A673 (cell line): ENCODE data around the gene BNC2.

Source experiments
- EZH2 ChIP-seq: fragments of 200-600 bp; sonication (generic); IDR thresholded peaks from 2 replicates; pipeline ENCODE4 v1.6.1; 2017; ENCODE audit warnings: borderline replicate concordance, low read depth, mild to moderate bottlenecking, mixed read lengths, antibody characterized with exemption, low read length; ENCODE audit not compliant: poor library complexity, severe bottlenecking
- TF ChIP-seq, protein P1 (sequence below): fragments of 300-800, 200-600 bp; sonication (generic); conservative IDR thresholded peaks from 2 replicates; pipeline ENCODE4 v1.5.1; 2017; ENCODE audit warnings: low read depth, mild to moderate bottlenecking, antibody characterized with exemption, low read length, moderate library complexity, mixed read lengths

DNA sequence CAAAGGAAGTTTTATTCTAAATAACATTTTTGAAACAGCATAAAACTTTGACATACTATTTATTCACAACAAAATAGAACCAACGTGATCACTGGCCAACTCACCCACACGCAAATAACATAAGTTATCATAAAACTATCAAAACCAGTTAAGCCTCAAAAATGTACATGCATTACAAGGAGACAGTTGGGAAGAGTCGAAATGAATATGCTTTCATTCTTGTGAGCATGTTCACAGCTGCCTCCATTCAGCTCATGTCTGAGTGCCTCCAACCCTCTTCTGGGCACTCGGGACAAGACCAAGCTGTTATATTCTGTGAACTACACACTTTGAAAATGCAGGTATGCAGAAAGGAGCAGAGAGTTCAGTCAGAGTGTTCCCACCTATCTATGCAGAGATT is 284.9 kb downstream of the BNC2 start:
- TF ChIP-seq, protein P1, sequence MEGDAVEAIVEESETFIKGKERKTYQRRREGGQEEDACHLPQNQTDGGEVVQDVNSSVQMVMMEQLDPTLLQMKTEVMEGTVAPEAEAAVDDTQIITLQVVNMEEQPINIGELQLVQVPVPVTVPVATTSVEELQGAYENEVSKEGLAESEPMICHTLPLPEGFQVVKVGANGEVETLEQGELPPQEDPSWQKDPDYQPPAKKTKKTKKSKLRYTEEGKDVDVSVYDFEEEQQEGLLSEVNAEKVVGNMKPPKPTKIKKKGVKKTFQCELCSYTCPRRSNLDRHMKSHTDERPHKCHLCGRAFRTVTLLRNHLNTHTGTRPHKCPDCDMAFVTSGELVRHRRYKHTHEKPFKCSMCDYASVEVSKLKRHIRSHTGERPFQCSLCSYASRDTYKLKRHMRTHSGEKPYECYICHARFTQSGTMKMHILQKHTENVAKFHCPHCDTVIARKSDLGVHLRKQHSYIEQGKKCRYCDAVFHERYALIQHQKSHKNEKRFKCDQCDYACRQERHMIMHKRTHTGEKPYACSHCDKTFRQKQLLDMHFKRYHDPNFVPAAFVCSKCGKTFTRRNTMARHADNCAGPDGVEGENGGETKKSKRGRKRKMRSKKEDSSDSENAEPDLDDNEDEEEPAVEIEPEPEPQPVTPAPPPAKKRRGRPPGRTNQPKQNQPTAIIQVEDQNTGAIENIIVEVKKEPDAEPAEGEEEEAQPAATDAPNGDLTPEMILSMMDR: no peak
- no peak for TF ChIP-seq EZH2
